Forelimb muscle (tissue), 1 donor: ENCODE results near the gene FAM216A. TPM values are rescaled to one million over a fixed set of nuclear protein-coding genes. Genes with fewer than 3 reads are reported as not detected.
A peak's percentile ranks its signal among the peaks of the same experiment; 100 is the strongest.
"Not testable (repeated sequence)": the region's sequence is repeated elsewhere in the genome, so short reads cannot be mapped to it uniquely, and the experiment has no call there.

Source experiments
- DNase-seq: peaks from one replicate; pipeline ENCODE4 v3.0.0-alpha.2; 2013; ENCODE audit warnings: low read depth
- polyA plus RNA-seq: library from polyadenylated mRNA; unstranded; fragments of 120-200 nt; gene quantifications from one replicate; pipeline ENCODE4 v1.2.1, GENCODE V29; 2013; ENCODE audit not compliant: insufficient read length

FAM216A gene, protein sequence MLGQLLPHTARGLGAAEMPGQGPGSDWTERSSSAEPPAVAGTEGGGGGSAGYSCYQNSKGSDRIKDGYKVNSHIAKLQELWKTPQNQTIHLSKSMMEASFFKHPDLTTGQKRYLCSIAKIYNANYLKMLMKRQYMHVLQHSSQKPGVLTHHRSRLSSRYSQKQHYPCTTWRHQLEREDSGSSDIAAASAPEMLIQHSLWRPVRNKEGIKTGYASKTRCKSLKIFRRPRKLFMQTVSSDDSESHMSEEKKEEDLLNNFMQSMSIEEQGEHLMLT
- 15.1 TPM for polyA plus RNA-seq

DNA sequence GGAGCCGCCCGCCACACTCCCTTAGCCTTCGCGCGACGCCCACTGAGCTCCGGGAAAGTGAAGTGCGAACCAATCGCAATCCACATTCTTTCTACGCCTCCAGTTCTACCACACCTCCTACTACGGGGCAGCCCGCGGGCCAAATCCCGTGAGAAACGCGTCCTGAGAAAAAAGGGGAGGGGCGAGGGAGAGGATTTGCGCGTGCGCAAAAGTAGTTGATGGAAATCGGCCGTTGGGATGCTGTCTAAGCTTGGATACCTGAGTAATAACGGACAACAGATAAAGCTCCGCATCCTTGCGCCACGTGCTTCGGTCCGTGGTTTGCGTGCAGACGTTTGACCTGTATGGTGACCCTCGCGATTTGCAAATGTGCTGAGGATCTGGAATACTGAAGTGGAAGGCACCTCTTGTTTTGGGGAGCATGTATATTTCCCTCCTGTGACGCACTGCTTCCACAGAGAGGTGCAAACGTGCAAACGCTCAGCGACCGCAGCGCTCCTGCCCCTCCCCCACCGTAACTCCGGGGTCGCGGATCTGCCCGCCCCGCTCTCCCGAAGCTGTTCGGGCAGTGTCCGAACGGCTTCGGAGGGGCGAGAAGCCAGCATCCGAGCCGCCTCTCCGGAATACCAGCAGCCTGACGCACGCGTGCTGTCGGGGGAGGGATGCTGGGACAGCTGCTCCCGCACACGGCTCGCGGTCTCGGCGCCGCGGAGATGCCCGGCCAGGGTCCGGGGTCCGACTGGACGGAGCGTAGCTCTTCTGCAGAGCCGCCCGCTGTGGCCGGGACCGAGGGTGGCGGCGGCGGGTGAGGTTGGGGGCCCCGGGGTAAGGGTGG is at the start of gene FAM216A, which contains the start of gene GPN3:
TSS of gene FAM216A (plus strand) at position 632 of the 835 bp plus-strand sequence. CDS start at position 663, 31 bp downstream.
TSS of gene GPN3 (minus strand) at position 44 of the 835 bp plus-strand sequence. CDS start 54 bp downstream, outside the sequence.
- peak; percentile 96 for DNase-seq

- not testable (repeated sequence) for DNase-seq
These were observed 48.0 kb upstream of the FAM216A start for GRCh38 chr12:110420644-110421043.

- DNase-seq: no peak
These were observed 47.4 kb upstream of the FAM216A start for GRCh38 chr12:110421159-110421661.

GRCh38 chr12:110421701-110422100 is 46.9 kb upstream of the FAM216A start:
- DNase-seq: no peak

- DNase-seq: no peak
These were observed 44.4 kb upstream of the FAM216A start for GRCh38 chr12:110424237-110424636.

DNA sequence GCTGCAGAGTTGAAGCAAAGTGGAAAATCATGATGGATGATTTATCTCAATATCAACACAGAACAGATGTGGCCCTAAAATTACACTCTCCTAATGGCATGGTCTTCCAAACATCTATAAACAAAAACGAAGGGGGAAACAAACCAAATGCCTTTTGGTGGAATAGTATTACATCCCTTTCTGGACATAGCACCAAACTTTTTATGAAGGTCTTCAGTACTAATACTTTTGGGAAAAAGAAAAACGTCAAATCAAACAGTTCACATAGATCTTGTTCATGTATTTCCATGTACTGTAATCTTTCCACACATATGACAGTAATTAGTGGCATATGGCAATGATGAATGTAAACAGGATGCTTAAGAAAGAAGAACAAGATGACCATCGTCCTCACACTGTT is 42.2 kb upstream of the FAM216A start:
- DNase-seq: peak; percentile 31

DNA sequence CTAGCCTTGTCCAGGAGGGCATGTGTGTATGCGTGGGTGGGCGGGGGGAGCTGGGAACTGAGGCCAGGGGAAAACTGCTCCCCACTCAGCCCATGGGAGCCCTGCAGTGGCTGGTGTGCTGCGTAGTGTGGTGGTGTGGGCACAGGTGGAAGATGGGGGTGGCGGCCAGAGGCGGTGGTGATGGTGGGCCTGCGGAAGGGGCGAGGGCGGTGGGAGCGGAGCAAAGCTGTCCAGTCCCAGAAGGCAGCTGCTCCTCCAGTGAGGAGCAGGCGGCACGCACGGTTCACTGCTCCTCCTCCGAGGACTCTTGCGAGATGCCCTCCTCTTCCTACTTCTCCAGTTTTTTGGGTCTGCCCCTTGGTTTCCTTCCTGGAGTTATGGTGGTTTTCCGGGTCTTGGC is 39.0 kb upstream of the FAM216A start:
- not testable (repeated sequence) for DNase-seq

GRCh38 chr12:110431957-110432587 is 36.6 kb upstream of the FAM216A start:
- DNase-seq: no peak

DNA sequence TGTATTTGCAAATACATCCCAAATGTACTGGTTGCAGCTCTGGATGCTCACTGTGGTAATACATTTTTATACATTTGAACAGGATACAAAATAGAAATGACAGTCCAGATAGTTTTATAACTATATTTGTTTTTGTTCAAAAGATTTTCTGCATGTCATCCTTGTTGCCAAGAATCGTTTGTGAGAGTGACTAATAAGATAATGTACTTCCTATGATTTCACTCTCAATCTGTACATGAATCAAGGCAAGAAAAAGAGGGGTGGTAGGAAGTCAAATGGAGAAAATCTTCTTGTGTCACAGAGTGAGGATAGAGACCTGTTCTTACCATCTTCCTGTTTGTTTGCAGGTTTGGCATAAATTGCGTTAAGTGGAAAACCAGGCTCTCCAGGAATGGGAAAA is 32.4 kb upstream of the FAM216A start:
- DNase-seq: no peak

DNA sequence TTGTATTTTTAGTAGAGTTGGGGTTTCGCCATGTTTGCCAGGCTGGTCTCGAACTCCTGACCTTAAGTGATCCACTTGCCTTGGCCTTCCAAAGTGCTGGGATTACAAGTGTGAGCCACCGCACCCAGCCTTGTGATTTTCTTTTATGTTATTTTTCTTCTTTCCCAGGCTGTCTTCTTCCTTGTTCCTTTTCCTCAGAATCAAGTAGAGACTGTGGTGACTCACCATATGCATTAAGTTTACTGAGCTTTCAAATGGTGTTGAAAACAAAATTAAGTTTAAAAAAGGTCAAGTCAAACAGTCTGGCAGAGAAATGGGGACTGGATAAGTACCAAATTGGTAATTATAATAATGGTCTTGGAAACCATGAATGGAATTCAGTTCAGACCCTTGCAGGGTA is 24.2 kb upstream of the FAM216A start:
- no peak for DNase-seq

- DNase-seq: peak; percentile 85
These were observed 18.7 kb upstream of the FAM216A start, which contains the start of gene ARPC3 for GRCh38 chr12:110449799-110450497. Gene ARPC3, minus strand, starts transcription at chr12:110450337. Its CDS starts 77 bp downstream, at chr12:110450260.

GRCh38 chr12:110451263-110451662 is 17.4 kb upstream of the FAM216A start:
- no peak for DNase-seq

- no peak for DNase-seq
These were observed 14.9 kb upstream of the FAM216A start for GRCh38 chr12:110453569-110454296.

DNA sequence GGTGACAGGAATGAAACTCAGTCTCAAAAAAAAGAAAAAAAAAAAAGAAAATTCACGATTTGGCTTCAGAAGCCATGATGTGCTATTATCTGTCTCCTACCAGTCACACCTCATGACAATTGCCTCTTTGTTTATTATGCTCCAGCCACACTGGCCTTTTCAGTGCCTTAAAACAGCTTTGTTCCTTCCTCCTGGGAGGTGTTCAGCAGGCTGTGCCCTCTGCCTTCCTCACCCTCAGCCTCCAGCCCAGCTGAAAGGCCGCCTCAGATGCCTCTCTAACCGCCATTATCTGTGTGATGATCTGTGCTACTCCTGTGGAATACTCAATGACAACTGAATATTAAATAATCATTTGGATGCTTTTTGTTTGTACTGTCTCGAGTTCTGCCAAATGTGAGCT is 9.9 kb upstream of the FAM216A start:
- DNase-seq: no peak

DNA sequence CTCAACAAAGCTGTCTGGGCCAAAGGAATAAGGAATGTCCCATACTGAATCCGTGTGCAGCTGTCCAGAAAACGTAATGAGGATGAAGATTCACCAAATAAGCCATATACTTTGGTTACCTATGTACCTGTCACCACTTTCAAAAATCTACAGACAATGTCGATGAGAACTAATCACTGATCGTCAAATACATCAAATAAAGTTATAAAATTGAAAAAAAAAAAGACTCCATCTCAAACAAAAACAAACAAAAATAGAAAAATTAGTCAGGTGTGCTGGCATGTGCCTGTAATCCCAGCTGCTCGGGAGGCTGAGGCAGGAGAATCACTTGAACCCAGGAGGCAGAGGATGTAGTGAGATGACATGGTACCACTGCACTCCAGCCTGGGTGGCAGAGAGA is 7.5 kb upstream of the FAM216A start:
- DNase-seq: not testable (repeated sequence)

GRCh38 chr12:110465024-110465423 is 3.6 kb upstream of the FAM216A start:
- no peak for DNase-seq

GRCh38 chr12:110465765-110466164 is 2.9 kb upstream of the FAM216A start:
- DNase-seq: not testable (repeated sequence)

DNA sequence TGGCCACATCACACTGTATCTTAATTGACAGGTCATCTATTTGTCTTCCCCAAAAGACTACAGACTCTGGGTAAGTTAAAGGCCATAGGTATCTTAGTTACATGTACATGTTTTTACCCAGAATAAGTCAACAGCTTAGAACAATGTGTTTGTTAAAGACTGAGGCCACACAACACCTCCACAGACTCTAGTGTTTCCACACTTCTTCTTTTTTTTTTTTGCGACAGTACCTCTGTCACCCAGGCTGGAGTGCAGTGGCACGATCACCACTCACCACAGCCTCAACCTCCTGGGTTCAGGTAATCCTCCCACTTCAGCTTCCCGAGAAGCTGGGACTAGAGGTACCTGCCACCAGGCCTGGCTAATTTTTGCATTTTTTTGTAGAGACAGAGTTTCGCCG is 1.9 kb upstream of the FAM216A start:
- no peak for DNase-seq

GRCh38 chr12:110467847-110468213 is 815 bp upstream of the FAM216A start:
- DNase-seq: no peak

DNA sequence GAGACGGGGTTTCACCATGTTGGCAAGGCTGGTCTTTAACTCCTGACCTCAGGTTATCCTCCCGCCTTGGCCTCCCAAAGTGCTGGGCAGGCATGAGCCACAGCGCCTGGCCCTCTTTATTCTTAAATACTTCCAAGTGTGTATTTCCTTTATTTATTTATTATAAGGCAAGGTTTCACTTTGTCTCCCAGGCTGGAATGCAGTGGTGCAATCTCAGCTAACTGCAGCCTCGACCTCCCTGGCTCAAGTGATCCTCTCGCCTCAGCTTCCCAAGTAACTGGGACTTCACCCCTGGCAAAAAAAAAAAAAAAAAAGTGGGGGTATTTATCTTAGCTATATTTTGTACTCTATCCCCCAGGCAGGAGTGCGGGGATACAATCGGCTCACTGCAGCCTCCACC is 6.8 kb downstream of the FAM216A start:
- DNase-seq: no peak
